Retinal pigment epithelial cell (primary cell): ENCODE measurements around the gene PRDM16.

Source experiments
- DNase-seq: peaks from one replicate; pipeline ENCODE4 v3.0.0-alpha.2; 2010; ENCODE audit warnings: low read depth
- H3K4me3 ChIP-seq: 2 replicates; pipeline ENCODE4 v1.5.1; 2011; ENCODE audit warnings: mild to moderate bottlenecking, low read length, control low read depth, moderate library complexity
- CTCF ChIP-seq: conservative IDR thresholded peaks from 2 replicates; pipeline ENCODE4 v1.5.1; 2011; ENCODE audit warnings: low read depth, low read length, control low read depth, inconsistent platforms

PRDM16 gene

GRCh38 chr1:3142751-3143150 lies 73.7 kb downstream of the PRDM16 start:
- H3K4me3 ChIP-seq: no peak overlapping the region
- TF ChIP-seq CTCF: no peak
- no peak for DNase-seq

DNA sequence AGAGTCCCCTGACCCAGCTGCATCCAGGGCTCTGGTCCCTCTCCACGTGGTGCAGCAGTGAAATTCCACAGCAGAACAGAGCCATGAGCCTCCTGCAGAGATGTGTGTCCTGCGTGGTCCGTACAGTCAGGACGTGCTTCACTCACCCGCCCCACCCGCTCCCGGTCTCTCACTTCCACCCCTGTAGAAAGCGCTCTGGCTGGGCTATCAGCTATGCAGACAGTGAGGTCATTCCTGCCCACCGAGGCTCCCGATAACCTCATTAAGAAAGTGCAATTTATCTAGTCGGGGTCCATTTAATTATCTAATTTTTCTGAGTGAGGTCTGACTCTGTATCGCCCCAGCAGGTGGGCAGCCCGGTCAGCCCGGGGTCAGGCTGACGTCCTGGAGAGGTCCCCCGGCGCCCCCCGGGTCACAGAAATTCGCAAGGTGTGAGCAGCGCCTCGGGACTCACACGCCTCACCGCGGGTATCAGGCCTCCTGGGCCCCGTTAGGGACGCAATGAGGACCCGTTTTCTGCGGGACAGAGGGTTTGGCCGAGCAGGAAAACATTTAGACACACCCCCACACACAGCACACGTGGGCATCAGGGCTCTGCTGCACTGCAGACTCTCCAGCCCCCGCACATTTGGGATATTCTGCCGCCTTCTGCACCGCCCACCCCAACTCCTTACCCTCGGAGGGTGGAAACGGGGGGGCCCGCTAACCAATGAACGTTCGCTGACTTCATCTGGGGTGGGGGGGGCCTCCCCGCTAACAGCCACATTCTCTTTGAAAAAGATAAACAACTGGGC lies 76.7 kb downstream of the PRDM16 start:
- no peak for TF ChIP-seq CTCF
- DNase-seq: no peak

DNA sequence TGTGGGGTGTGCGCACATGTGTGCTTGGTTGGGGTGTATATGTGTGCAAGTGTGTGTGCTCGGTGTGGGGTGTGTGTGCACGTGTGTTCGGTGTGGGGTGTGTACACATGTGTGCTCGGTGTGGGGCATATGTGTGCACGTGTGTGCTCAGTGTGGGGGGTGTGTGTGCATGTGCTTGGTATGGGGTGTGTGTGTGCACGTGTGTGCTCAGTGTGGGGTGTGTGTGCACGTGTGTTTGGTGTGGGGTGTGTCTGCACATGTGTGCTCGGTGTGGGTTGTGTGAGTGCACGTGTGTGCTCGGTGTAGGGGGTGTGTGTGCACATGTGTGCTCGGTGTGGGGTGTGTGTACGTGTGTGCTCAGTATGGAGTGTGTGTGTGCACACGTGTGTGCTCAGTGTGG lies 77.5 kb downstream of the PRDM16 start:
- no peak for TF ChIP-seq CTCF
- DNase-seq: no peak
- no peak overlapping the region for H3K4me3 ChIP-seq

More for the DNA sequence above, 76.7 kb downstream of the PRDM16 start:
- H3K4me3 ChIP-seq: no peak overlapping the region

DNA sequence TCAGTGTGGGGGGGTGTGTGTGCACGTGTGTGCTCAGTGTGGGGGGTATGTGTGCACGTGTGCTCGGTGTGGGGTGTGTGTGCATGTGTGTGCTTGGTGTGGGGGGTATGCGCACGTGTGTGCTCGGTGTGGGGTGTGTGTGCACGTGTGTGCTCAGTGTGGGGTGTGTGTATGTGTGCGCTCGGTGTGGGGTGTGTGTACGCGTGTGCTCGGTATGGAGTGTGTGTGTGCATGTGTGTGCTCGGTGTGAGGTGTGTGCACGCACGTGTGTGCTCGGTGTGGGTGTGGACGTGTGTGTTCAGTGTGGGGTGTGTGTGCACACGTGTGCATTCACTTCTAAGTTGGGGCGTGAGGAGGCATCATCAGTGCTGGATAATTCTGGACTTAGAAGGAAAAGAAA lies 77.9 kb downstream of the PRDM16 start:
- TF ChIP-seq CTCF: no peak

GRCh38 chr1:3148171-3148570 lies 79.2 kb downstream of the PRDM16 start:
- TF ChIP-seq CTCF: no peak
- DNase-seq: no peak
- H3K4me3 ChIP-seq: no peak overlapping the region

More for the DNA sequence above, 77.9 kb downstream of the PRDM16 start:
- no peak for DNase-seq
- H3K4me3 ChIP-seq: no peak overlapping the region

DNA sequence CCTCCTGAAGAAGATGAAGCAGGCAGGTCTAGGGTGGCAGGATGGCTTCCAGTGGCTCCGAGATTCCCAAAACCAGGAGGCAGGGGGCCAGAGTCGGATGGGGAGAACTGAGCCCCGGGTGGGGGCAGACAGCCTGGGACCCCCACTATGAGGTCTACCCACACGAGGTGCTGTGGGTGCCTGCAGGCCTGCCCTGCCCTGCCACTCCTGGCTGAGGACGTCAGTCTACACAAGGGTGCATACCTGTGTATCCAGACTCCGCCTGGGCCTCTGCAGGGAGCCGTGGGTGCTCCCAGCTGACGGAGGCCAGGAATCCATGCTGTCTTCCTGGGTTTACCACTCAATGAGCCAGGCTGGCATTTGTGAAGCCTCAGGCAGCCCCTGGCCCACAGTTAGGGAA lies 80.3 kb downstream of the PRDM16 start:
- H3K4me3 ChIP-seq: no peak overlapping the region
- DNase-seq: no peak
- no peak for TF ChIP-seq CTCF

- no peak overlapping the region for H3K4me3 ChIP-seq
These were observed 82.5 kb downstream of the PRDM16 start for GRCh38 chr1:3151456-3151855.

More at GRCh38 chr1:3151456-3151855, 82.5 kb downstream of the PRDM16 start:
- no peak for TF ChIP-seq CTCF
- DNase-seq: no peak
